Subcutaneous adipose tissue (tissue), 4 donors: Measurements from ENCODE around the gene TESMIN. TPM values are rescaled to one million over a fixed set of nuclear protein-coding genes. Genes with fewer than 3 reads are reported as not detected.

Experiments used
- total RNA-seq, 4 donors: library from RNA; depleted of rRNA; stranded (reverse); fragments of >200 nt; gene quantifications; one replicate each; pipeline ENCODE4 v1.1.0, GENCODE V29; 2016
- TF ChIP-seq, protein P1 (sequence below): fragments of 450-650 bp; IDR thresholded peaks from one replicate; pipeline ENCODE4 v1.5.1; 2016; ENCODE audit warnings: low read depth, mild to moderate bottlenecking, control low read depth, antibody characterized with exemption, moderate library complexity

The TESMIN gene
- total RNA-seq, 4 donors from 2014 or later = 0.44 to 2.5 (median 0.98) TPM; not detected in 1

DNA sequence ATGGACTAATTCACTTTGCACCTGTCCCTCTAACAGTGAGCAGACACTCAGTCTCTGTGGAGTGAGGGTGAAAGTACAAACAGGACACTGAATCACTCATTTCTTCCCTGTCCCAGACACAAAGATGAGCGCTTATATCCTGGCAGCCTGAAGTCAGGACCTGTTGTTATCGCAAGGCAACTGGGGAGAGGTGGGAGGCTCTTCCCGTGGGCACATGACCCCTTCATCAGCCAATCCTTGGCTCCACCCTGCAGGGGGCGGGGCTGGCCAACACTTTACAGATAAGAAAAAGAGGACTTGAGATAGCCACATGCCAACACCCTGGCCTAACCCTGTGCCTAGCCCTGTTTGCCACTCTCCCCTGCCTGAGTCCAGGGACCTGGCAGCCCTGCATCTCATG is 29.5 kb upstream of the TESMIN start:
- TF ChIP-seq, protein P1, sequence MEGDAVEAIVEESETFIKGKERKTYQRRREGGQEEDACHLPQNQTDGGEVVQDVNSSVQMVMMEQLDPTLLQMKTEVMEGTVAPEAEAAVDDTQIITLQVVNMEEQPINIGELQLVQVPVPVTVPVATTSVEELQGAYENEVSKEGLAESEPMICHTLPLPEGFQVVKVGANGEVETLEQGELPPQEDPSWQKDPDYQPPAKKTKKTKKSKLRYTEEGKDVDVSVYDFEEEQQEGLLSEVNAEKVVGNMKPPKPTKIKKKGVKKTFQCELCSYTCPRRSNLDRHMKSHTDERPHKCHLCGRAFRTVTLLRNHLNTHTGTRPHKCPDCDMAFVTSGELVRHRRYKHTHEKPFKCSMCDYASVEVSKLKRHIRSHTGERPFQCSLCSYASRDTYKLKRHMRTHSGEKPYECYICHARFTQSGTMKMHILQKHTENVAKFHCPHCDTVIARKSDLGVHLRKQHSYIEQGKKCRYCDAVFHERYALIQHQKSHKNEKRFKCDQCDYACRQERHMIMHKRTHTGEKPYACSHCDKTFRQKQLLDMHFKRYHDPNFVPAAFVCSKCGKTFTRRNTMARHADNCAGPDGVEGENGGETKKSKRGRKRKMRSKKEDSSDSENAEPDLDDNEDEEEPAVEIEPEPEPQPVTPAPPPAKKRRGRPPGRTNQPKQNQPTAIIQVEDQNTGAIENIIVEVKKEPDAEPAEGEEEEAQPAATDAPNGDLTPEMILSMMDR = no peak

DNA sequence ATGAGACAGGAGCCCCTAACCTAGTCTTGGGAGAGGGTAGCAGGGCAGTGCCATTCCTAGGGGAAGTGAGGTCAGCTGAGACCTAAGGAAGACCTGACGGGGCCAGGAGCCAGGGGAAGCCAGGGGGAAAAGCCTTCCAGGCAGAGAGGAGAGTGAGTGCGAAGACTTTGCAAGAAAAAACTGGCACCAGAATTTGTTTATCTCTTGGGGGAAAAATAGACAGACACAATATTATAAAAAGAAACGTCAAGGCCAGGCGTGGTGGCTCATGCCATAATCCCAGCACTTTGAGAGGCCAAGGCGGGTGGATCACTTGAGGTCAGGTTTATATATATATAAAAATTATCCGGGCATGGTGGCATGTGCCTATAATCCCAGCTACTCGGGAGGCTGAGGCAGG is 26.9 kb upstream of the TESMIN start:
- TF ChIP-seq, protein P1 = no peak

DNA sequence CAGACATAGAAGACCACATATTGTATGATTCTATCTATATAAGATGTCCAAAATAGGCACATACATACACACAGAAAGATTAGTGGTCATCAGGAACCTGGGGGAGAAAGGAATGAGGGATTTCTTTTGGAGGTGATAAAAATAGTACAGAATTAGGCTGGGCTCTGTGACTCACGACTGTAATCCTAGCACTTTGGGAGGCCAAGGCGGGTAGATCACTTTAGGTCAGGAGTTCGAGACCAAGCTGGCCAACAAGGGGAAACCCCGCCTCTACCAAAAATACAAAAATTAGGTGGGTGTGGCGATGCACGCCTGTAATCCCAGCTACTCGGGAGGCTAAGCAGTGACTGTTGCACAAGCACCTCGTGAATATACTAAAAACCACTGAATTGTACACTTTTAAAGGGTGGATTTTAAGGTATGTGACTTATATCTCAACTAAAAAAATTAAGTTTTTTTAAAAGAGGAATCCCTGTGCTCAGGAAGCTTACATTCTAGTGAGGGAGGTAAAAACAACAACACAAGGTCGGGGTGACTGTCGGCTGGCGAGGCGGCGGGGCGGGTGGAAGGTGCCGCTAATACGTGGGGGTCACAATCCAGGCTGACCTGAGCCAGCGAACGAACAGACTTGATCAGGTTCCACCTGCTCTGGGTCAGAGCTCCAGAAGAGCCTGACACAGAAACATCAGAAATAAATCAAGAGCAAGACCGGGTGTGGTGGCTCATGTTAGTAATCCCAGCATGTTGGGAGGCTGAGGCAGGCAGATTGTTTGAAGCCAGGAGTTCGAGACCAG is 25.3 kb upstream of the TESMIN start:
- TF ChIP-seq, protein P1 = no peak

DNA sequence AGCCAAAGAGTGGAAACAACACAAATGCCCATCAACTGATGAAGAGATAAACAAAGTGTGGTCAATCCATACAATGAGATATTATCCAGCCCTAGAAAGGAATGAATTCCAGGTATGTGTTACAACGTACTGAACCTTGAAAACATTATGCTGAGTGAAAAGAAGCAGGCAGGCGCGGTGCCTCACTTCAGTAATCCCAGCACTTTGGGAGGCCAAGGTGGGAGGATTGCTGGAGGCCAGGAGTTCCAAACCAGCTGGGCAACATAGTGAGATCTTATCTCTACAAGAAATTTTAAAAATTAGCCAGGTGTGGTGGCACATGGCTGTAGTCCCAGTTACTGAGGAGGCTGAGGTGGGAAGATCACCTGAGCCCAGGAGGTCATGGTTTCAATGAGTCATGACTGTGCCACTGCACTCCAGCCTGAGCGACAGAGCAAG is 24.6 kb upstream of the TESMIN start:
- TF ChIP-seq, protein P1 = no peak

DNA sequence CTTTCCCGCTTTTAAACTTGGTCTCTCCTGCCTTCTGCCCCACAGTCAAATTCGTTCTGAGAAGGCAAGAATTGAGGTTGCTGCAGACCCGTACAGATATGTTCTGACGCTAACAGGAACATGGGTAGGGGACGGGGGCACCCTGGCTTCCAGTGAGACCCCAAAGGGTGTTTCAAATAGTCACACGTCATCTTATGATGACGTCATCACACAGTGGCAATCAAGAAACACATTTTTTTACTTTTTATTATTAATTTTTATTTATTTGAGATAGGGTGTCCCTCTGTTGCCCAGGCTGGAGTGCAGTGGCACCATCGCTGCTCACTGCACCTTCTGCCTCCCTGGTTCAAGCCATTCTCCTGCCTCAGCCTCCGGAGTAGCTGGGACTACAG is 22.9 kb upstream of the TESMIN start:
- TF ChIP-seq, protein P1 = no peak

DNA sequence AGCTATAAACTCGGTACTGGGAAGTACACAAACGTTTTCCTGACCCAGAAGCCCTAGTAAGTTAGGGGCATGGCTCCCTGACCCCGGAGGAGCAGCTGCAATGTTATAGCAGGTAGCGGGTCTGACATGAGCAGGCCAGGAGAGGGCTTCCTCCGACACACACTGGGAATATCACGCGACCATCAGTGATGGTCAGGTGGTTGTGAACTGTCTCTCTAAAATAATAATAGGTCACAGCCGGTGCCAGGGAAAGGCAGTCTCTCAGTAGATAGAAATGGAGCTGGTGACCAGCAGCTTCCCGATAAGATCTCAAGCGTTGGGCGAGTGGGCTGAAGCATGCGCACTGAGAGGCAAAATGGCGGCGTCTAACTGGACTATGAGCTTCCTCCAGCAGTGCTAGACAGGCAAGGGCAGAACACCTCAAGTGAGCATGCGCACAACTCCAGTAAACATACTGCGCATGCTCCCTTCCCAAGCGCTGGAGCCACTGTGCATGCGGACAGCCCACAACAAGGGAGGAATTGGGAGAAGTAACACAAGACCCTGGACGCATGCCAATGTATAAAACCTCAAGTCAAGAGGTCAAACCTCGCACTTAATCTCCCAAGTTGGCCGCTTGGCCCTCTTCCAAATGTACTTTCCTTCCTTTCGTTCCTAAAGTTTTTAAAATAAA is 22.3 kb upstream of the TESMIN start:
- TF ChIP-seq, protein P1 = no peak

DNA sequence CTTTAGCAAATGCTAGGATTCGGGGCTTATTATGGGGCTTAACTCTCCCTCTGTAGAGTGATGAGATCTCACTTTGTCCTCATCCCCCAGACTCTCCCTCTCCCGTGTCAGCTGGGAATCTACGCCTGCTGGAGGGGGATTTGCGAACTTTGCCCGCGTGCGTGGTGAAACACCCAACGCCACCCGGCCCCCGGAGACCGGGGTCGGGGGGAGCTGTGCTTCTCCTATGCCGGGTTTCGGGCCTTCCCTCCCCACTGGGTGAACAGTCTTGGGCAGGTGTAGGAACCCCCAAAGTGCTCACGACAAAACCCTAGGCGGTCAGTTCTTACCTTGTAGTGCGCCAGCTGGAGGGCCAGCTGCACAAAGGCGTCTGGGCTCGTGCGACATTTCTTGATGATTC is 21.6 kb upstream of the TESMIN start:
- TF ChIP-seq, protein P1 = no peak
